ENCODE results near the gene LLCFC1. TPM values are rescaled to one million over a fixed set of nuclear protein-coding genes. Genes with fewer than 3 reads are reported as not detected.

LLCFC1 gene
- total RNA-seq, 1 experiment from 2014 or later: not detected

GRCh38 chr7:142950235-142950634 is 11.0 kb downstream of the LLCFC1 start:
- H3K27me3 ChIP-seq (ENCODE audit: control insufficient read depth, insufficient read depth, low read length): no peaks in the 10 kb centered on the region; the same call in 1 of the 2 replicates
- ATAC-seq (no peak), DNase-seq (ENCODE audit: low read depth, low spot score) (no peak)
- no peak overlapping the region for H3K4me3 ChIP-seq (ENCODE audit: low read depth in 2 of 2, low read length in 2 of 2)
- no peaks in the 10 kb centered on the region for H3K9me3 ChIP-seq (ENCODE audit: control insufficient read depth, insufficient read depth, low read depth, low read length)
- no peak overlapping the region for H3K27ac ChIP-seq (ENCODE audit: low read length)
- POLR2A ChIA-PET: no interaction called here
- CTCF ChIA-PET: interaction anchor here (0.7 kb wide), 1 partner anchor 1302 kb away, joined by 4 read pairs; no protein-coding TSS in a partner anchor
- TF ChIP-seq POLR2AphosphoS5 (IDR thresholded peaks at IDR 0.05; ENCODE audit: low read depth, low read length) (no peak), TCF7L2 (IDR thresholded peaks at IDR 0.05; ENCODE audit: low read depth, low read length) (no peak), SIN3A (IDR thresholded peaks at IDR 0.05; ENCODE audit: borderline replicate concordance, insufficient read depth, low read depth, low read length) (no peak)
- TF ChIP-seq, protein P1, sequence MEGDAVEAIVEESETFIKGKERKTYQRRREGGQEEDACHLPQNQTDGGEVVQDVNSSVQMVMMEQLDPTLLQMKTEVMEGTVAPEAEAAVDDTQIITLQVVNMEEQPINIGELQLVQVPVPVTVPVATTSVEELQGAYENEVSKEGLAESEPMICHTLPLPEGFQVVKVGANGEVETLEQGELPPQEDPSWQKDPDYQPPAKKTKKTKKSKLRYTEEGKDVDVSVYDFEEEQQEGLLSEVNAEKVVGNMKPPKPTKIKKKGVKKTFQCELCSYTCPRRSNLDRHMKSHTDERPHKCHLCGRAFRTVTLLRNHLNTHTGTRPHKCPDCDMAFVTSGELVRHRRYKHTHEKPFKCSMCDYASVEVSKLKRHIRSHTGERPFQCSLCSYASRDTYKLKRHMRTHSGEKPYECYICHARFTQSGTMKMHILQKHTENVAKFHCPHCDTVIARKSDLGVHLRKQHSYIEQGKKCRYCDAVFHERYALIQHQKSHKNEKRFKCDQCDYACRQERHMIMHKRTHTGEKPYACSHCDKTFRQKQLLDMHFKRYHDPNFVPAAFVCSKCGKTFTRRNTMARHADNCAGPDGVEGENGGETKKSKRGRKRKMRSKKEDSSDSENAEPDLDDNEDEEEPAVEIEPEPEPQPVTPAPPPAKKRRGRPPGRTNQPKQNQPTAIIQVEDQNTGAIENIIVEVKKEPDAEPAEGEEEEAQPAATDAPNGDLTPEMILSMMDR (IDR thresholded peaks at IDR 0.05): no peak
- TF ChIP-seq, protein P2, sequence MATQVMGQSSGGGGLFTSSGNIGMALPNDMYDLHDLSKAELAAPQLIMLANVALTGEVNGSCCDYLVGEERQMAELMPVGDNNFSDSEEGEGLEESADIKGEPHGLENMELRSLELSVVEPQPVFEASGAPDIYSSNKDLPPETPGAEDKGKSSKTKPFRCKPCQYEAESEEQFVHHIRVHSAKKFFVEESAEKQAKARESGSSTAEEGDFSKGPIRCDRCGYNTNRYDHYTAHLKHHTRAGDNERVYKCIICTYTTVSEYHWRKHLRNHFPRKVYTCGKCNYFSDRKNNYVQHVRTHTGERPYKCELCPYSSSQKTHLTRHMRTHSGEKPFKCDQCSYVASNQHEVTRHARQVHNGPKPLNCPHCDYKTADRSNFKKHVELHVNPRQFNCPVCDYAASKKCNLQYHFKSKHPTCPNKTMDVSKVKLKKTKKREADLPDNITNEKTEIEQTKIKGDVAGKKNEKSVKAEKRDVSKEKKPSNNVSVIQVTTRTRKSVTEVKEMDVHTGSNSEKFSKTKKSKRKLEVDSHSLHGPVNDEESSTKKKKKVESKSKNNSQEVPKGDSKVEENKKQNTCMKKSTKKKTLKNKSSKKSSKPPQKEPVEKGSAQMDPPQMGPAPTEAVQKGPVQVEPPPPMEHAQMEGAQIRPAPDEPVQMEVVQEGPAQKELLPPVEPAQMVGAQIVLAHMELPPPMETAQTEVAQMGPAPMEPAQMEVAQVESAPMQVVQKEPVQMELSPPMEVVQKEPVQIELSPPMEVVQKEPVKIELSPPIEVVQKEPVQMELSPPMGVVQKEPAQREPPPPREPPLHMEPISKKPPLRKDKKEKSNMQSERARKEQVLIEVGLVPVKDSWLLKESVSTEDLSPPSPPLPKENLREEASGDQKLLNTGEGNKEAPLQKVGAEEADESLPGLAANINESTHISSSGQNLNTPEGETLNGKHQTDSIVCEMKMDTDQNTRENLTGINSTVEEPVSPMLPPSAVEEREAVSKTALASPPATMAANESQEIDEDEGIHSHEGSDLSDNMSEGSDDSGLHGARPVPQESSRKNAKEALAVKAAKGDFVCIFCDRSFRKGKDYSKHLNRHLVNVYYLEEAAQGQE (IDR thresholded peaks at IDR 0.05; ENCODE audit: insufficient read depth in 1 of 2, low read depth in 2 of 2, low read length in 1 of 2): no peak
- no peaks in the 10 kb centered on the region for H3K36me3 ChIP-seq (ENCODE audit: control insufficient read depth, insufficient read depth, low read length)
- in situ Hi-C loops (cut with HindIII; ENCODE audit: low pct_unique_long_range_greater_than_20kb, low sequenced_read_pairs) (no loop called here), intact Hi-C loops (cut with micrococcal nuclease; ENCODE audit: unreplicated experiment) (no loop called here)
- BruUV-seq (replicated peaks): no TSS peak
- no peaks in the 10 kb centered on the region for H3K4me1 ChIP-seq (ENCODE audit: control insufficient read depth, insufficient read depth, low read length)

DNA sequence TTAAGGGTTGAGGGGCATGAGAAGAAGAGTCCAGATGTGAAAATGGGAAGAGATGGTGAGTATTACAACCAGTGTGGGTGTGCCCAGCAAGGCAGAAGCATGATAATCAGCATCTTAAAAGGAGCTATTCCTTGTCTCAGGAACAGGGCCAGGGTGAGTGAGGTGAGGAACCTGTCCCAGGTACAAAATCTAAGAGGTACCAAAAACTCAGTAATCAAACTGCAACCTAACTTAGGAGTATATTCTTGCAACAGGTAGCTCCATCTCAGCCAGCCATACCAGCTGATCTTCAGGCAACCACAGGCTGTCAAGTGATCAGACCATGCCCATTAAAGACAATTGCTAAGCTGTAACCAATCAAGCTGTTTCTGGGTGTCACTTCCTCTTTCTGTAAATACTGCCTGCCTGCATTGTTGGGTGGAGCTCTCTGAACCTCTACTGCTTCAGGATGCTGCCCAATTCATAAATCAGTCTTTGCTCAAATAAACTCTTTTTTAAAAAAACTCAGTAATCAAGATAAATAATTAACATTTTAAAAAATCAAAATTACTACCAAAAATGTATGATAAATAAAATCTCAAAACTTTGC is 15.5 kb downstream of the LLCFC1 start:
- POLR2A ChIA-PET: no interaction called here

More for the DNA sequence above, 15.5 kb downstream of the LLCFC1 start:
- Histone ChIP-seq H3K27ac (ENCODE audit: low read length) (no peak overlapping the region), H3K27me3 (ENCODE audit: control insufficient read depth, insufficient read depth, low read length) (no peaks in the 10 kb centered on the region), H3K9me3 (ENCODE audit: control insufficient read depth, insufficient read depth, low read depth, low read length) (no peaks in the 10 kb centered on the region), H3K4me1 (ENCODE audit: control insufficient read depth, insufficient read depth, low read length) (no peaks in the 10 kb centered on the region), H3K36me3 (ENCODE audit: control insufficient read depth, insufficient read depth, low read length) (no peaks in the 10 kb centered on the region), H3K4me3 (ENCODE audit: low read depth in 2 of 2, low read length in 2 of 2) (no peak overlapping the region)
- CTCF ChIA-PET: no interaction called here
- no TSS peak for BruUV-seq (replicated peaks)
- in situ Hi-C loops (cut with HindIII; ENCODE audit: low pct_unique_long_range_greater_than_20kb, low sequenced_read_pairs): no loop called here
- ATAC-seq (no peak), DNase-seq (ENCODE audit: low read depth, low spot score) (no peak)
- intact Hi-C loops (cut with micrococcal nuclease; ENCODE audit: unreplicated experiment): no loop called here
- TF ChIP-seq SIN3A (IDR thresholded peaks at IDR 0.05; ENCODE audit: borderline replicate concordance, insufficient read depth, low read depth, low read length): no peak
- TF ChIP-seq, protein P1 (IDR thresholded peaks at IDR 0.05): no peak

All from Panc1 (cell line).